Progenitor cell of endocrine pancreas (in vitro differentiated cells): ENCODE data around the gene MVB12B. TPM values are rescaled to one million over a fixed set of nuclear protein-coding genes. Genes with fewer than 3 reads are reported as not detected.

Experiments used
- DNase-seq: peaks from one replicate; pipeline ENCODE4 v3.0.0; 2021; ENCODE audit warnings: low spot score; ENCODE audit not compliant: unreplicated experiment
- H3K27ac Mint-ChIP-seq: 2 replicates; pipeline ENCODE4 v1.8.0; 2021; ENCODE audit warnings: mild to moderate bottlenecking, moderate library complexity, mixed read lengths
- H3K27me3 Mint-ChIP-seq: 2 replicates; pipeline ENCODE4 v1.8.0; 2021; ENCODE audit warnings: mixed read lengths
- H3K36me3 Mint-ChIP-seq: 2 replicates; pipeline ENCODE4 v1.8.0; 2022; ENCODE audit warnings: mixed read lengths; ENCODE audit not compliant: insufficient read depth
- H3K4me1 Mint-ChIP-seq: 2 replicates; pipeline ENCODE4 v1.8.0; 2021; ENCODE audit warnings: low read depth, mixed read lengths
- H3K4me3 Mint-ChIP-seq: 2 replicates; pipeline ENCODE4 v1.8.0; 2021; ENCODE audit warnings: low read depth, mild to moderate bottlenecking, moderate library complexity, mixed read lengths
- H3K9me3 Mint-ChIP-seq: 2 replicates; pipeline ENCODE4 v1.8.0; 2021; ENCODE audit warnings: low read depth, mixed read lengths
- CTCF ChIP-seq: fragments of 200-600 bp; sonication (generic); IDR thresholded peaks from one replicate; pipeline ENCODE4 v1.5.0; 2021; ENCODE audit warnings: antibody characterized with exemption, mild to moderate bottlenecking; ENCODE audit not compliant: unreplicated experiment
- total RNA-seq: library from RNA; stranded (reverse); gene quantifications from 2 replicates; pipeline ENCODE4 v1.2.1, GENCODE V29; 2021

The MVB12B gene
- total RNA-seq, 1 donor from 2014 or later, result 34.6 TPM

DNA sequence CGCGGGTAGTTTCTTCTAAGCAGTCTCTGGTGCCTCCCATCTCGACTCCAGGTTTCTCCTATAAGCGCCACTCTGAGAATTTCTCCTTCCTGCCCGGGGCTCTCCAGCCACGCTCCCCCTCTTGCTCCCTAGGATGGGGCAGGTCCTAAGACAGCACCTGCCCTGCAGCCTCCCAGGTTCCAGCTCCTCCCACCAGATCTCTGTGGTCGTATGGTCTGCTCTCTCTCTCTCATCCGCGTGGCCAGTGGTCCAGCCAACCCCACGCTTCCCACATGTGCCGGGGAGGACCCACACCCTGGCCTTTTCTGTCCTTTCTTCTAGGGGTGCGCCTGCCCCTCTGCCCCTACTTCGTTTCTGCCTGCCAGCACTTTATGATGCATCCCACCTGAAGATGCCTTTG, 40.5 kb downstream of the MVB12B start:
- peak overlapping the region; percentile 18 for H3K27ac Mint-ChIP-seq
- H3K4me1 Mint-ChIP-seq, result peaks cover 13% of the 10 kb centered on the region
- peaks cover 8% of the 10 kb centered on the region for H3K9me3 Mint-ChIP-seq
- no peak for TF ChIP-seq CTCF
- no peak for DNase-seq
- H3K4me3 Mint-ChIP-seq, result no peak overlapping the region
- H3K27me3 Mint-ChIP-seq, result no peaks in the 10 kb centered on the region
- peaks cover 22% of the 10 kb centered on the region for H3K36me3 Mint-ChIP-seq

GRCh38 chr9:126367616-126368015, 41.0 kb downstream of the MVB12B start:
- no peak for DNase-seq
- Mint-ChIP-seq H3K4me1 (peaks cover 14% of the 10 kb centered on the region), H3K27ac (peak overlapping the region; percentile 44), H3K4me3 (no peak overlapping the region), H3K27me3 (no peaks in the 10 kb centered on the region), H3K9me3 (peaks cover 3% of the 10 kb centered on the region), H3K36me3 (peaks cover 20% of the 10 kb centered on the region)
- no peak for TF ChIP-seq CTCF

DNA sequence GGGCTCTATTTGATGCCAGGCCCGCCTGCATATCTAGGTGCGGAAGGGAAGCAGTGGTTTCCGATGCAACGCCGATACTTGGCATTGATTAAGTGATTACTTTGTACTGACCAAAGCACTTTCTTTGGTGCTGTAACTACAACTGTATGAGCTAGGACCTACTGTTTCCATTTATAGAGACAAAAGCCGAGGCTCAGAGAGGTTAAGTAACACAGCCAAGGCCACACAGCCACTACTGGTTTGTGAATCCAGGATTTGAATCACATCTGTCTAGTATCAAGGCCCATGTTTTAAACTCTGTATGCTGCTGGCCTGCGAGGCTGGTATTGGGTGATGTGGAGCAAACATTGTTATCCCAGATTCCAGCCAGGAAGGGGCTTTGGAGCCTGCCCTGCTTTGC, 41.4 kb downstream of the MVB12B start:
- H3K27me3 Mint-ChIP-seq, result no peaks in the 10 kb centered on the region
- TF ChIP-seq CTCF, result no peak
- H3K36me3 Mint-ChIP-seq, result peaks cover 20% of the 10 kb centered on the region
- peaks cover 16% of the 10 kb centered on the region for H3K4me1 Mint-ChIP-seq
- no peak overlapping the region for H3K4me3 Mint-ChIP-seq
- no peak overlapping the region for H3K27ac Mint-ChIP-seq
- peaks cover 3% of the 10 kb centered on the region for H3K9me3 Mint-ChIP-seq
- DNase-seq, result no peak

- Mint-ChIP-seq H3K36me3 (peaks cover 7% of the 10 kb centered on the region), H3K9me3 (no peaks in the 10 kb centered on the region), H3K27me3 (no peaks in the 10 kb centered on the region), H3K27ac (no peak overlapping the region), H3K4me1 (peaks cover 47% of the 10 kb centered on the region), H3K4me3 (no peak overlapping the region)
- no peak for TF ChIP-seq CTCF
- DNase-seq, result no peak
These were observed 44.6 kb downstream of the MVB12B start for GRCh38 chr9:126371007-126371870.

GRCh38 chr9:126372716-126373115, 46.1 kb downstream of the MVB12B start:
- DNase-seq, result no peak
- no peaks in the 10 kb centered on the region for H3K27me3 Mint-ChIP-seq
- H3K36me3 Mint-ChIP-seq, result peaks cover 4% of the 10 kb centered on the region
- H3K4me1 Mint-ChIP-seq, result peaks cover 50% of the 10 kb centered on the region
- H3K4me3 Mint-ChIP-seq, result no peak overlapping the region
- peak overlapping the region; percentile 78 for H3K27ac Mint-ChIP-seq
- H3K9me3 Mint-ChIP-seq, result no peaks in the 10 kb centered on the region
- no peak for TF ChIP-seq CTCF
